C4-2B (cell line): ENCODE data around the gene IGF2.
A peak's percentile ranks its signal among the peaks of the same experiment; 100 is the strongest.

Source experiments
- H3K27ac ChIP-seq: fragments of 450-650 bp; 2 replicates; pipeline ENCODE4 v1.5.1; 2017
- ZFX ChIP-seq: fragments of 450-650 bp; IDR thresholded peaks from 2 replicates; pipeline ENCODE4 v1.6.1; 2017
- TF ChIP-seq, protein P1 (sequence below): fragments of 450-650 bp; conservative IDR thresholded peaks from 2 replicates; pipeline ENCODE4 v1.5.1; 2017; ENCODE audit warnings: mild to moderate bottlenecking

The IGF2 gene, protein sequence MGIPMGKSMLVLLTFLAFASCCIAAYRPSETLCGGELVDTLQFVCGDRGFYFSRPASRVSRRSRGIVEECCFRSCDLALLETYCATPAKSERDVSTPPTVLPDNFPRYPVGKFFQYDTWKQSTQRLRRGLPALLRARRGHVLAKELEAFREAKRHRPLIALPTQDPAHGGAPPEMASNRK

DNA sequence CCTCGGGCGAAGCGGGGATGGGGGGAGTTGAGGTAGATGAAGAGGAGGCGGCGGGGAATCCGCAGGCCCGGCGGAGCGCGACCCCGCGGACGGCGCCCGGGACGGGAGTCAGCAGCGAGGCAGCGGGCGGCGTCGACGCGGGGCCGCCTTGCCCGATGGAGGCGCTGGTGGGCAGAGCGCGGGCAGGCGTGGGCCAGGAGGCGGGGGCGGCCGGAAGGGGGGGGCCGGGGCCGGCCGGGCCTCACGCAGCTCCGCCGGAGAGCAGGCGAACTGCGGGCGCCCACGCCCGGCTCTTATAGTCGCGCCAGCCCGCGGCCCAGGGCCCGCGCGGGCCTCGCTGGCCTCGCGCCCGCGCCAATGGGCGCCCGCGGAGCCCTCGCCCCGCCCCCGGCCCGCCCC lies at the start of gene IGF2:
Gene IGF2 (minus strand): TSS at position 267 of the 399 bp plus-strand sequence. CDS start 3,866 bp downstream, outside the sequence.
- TF ChIP-seq, protein P1, sequence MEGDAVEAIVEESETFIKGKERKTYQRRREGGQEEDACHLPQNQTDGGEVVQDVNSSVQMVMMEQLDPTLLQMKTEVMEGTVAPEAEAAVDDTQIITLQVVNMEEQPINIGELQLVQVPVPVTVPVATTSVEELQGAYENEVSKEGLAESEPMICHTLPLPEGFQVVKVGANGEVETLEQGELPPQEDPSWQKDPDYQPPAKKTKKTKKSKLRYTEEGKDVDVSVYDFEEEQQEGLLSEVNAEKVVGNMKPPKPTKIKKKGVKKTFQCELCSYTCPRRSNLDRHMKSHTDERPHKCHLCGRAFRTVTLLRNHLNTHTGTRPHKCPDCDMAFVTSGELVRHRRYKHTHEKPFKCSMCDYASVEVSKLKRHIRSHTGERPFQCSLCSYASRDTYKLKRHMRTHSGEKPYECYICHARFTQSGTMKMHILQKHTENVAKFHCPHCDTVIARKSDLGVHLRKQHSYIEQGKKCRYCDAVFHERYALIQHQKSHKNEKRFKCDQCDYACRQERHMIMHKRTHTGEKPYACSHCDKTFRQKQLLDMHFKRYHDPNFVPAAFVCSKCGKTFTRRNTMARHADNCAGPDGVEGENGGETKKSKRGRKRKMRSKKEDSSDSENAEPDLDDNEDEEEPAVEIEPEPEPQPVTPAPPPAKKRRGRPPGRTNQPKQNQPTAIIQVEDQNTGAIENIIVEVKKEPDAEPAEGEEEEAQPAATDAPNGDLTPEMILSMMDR, result no peak
- TF ChIP-seq ZFX, result no peak
- H3K27ac ChIP-seq, result no peak within 1 kb of the TSS

DNA sequence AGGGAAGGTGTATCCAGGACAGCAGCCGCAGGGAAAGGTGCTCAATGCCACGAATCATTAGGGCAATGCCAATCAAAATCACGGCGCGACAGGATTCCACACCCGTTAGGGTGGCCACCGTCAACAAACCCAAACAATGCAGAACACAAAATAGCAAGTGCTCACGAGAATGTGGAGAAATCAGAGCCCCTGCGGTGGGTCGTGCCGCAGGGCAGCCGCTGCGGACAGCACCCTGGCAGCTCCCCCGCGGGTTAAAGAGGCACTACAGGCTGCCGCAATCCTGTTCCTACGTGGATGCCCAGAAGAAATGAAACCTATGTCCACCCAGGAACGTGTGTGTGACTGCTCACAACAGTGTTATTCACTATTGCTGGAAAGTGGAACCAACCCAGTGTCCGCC lies 49.6 kb upstream of the IGF2 start:
- no peak overlapping the region for H3K27ac ChIP-seq
- TF ChIP-seq, protein P1, result no peak
- TF ChIP-seq ZFX, result no peak

DNA sequence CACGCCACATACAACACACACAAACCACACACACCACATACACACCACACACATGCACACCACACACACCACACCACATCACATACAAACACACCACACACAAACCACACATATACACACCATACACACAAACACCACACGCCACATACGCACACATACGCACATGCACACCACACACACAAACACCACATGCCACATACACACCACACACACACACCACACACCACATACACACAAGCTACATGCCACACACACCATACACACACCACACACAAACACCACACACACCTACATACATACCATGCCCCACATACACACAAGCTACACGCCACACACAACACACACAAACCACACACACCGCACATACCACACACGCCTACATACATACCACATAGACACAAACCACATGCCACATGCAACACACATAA lies 48.1 kb upstream of the IGF2 start:
- no peak overlapping the region for H3K27ac ChIP-seq
- TF ChIP-seq, protein P1, result no peak
- TF ChIP-seq ZFX, result no peak

DNA sequence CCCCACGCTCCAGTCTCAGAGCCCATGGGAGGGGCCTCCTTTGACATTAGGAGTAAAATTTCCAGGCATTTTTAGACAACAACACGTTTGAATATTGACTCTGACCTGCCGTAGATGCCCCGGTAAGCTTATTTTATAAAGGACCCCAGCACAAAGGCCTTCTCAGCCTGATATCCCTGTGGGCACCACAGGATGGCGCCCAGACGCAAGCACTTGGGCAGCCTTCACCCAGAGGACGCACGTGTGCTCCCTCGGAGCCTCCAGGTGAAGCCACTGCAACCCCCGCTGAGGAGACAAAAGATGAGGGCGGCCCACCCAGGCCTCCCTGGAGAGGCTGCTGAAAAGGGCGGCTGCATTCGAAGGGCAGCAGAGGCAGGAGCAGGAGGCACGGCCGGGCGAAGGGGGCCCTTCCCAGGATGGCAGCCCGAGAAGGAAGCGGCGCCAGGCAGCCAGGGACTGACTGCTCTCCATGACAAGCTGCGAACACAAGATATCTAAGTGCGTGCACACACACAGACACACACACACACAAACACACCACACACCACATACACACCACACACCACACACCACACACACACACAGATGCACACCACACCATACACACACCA lies 47.6 kb upstream of the IGF2 start:
- TF ChIP-seq, protein P1, result peak; percentile 85
- no peak for TF ChIP-seq ZFX
- H3K27ac ChIP-seq, result no peak overlapping the region

DNA sequence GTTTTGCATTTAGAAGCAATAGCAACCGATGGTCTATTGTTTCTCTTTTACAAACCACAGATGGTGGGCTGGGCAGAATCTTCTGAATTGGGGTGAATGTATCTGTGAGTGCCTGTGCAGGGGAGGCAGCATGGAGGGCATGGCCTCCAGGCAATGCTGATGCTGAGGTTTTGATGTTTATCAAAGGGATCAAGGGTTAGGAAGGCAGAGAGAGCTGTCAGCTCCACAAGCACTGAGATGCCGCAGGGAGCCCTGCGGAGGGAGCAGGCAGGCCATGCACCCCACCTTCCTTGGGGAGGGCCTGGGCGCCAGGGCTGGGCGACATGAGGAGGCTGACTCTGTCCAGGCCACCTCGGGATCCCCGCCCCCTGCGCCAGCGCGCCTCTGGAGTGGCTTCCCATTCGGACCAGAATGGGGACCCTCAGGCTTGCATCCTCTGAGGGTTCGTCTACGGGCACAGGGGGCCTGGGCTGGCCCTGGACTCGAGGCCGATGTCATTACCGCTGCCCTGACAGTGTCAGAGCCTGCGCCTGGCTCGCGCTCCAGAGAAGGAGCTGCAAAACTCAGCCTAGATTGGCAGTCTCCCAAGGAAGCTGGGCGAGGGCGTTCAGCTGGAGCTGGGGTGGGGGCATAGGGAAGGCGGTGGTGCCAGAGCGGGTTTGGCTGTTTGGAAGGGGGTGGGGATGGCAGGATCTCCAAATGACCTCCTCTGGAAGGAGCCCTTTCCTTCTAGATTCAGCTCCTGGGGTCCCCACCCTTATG lies 46.3 kb upstream of the IGF2 start:
- no peak for TF ChIP-seq ZFX
- TF ChIP-seq, protein P1, result no peak
- H3K27ac ChIP-seq, result no peak overlapping the region

DNA sequence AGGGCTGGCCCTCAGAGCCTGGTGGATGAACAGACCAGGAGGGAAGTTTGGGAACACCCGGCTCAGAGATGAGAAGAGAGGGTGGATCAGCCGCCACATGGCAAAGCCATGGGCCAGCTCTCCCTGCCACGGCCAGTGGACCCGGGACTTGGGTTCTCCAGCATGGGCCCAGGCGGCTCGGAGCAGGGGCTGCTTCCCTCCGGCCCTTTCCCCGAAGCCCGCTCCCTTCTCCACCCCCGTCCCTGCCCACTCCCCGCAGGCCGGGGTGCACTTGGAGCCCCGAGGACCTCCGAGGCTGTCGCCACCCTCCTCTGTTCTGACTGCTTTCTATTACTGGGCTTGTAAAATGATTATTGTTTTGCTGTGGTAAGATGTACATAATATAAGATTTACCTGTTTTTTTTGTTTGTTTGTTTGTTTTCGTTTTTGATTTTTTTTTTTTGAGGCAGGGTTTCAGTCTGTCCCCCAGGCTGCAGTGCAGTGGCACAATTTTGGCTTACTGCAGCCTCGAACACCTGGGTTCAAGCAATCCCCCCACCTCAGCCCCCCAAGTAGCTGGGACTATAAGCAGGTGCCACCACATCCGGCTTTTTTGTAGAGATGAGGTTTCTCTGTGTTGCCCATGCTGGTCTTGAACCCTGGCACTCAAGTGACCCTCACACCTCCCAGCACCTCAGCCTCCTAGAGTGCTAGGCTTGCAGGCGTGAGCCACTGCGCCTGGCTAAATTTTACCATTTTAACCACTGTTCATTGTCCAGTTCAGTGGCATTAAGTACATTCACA lies 43.7 kb upstream of the IGF2 start:
- TF ChIP-seq, protein P1, result no peak
- TF ChIP-seq ZFX, result no peak
- no peak overlapping the region for H3K27ac ChIP-seq
